Adrenal gland (tissue), 12 donors: ENCODE data around the gene ITIH2. TPM values are rescaled to one million over a fixed set of nuclear protein-coding genes. Genes with fewer than 3 reads are reported as not detected.

Experiments used
- DNase-seq, 7 donors: peaks; one replicate each; pipeline ENCODE4 v3.0.0-alpha.2; 2019 to 2020
- H3K27ac ChIP-seq, 5 donors: fragments of 200-600 bp; sonication (generic) in 4 of 5; 1 replicate in 3 of 5; 2 replicates in 2 of 5; pipeline versions ENCODE4 v1.5.1 to v1.8.0; 2016 to 2020; ENCODE audit warnings: mild to moderate bottlenecking in 1 of 5
- H3K27me3 ChIP-seq: fragments of 200-600 bp; 2 replicates; pipeline ENCODE4 v1.8.0; 2021
- H3K36me3 ChIP-seq, 2 donors: fragments of 200-600 bp; replicated peaks in 1 of 2; 1 replicate in 1 of 2; 2 replicates in 1 of 2; pipeline versions ENCODE4 v1.5.1 to v1.8.0; 2018 to 2022
- H3K4me1 ChIP-seq, 2 donors: fragments of 200-600 bp; replicated peaks in 1 of 2; 1 replicate in 1 of 2; 2 replicates in 1 of 2; pipeline versions ENCODE4 v1.5.1 to v1.8.0; 2018 to 2021
- H3K4me3 ChIP-seq, 4 donors: fragments of 200-600 bp; sonication (generic) in 3 of 4; one replicate each; pipeline ENCODE4 v1.5.1; 2016 to 2018
- H3K9me3 ChIP-seq, 3 donors: fragments of 200-600 bp; sonication (generic) in 1 of 3; replicated peaks in 1 of 3; 1 replicate in 2 of 3; 2 replicates in 1 of 3; pipeline versions ENCODE4 v1.5.1 to v1.8.0; 2016 to 2021
- CTCF ChIP-seq, 6 experiments: fragments of 450-650 bp in 4 of 6; fragments of 200-600 bp in 2 of 6; sonication (generic) in 1 of 6; IDR thresholded peaks; 1 replicate in 5 of 6; 2 replicates in 1 of 6; pipeline versions ENCODE4 v1.5.1 to v1.8.0; 2016 to 2021; ENCODE audit warnings: antibody characterized with exemption in 6 of 6, mild to moderate bottlenecking in 2 of 6, moderate library complexity in 1 of 6
- POLR2A ChIP-seq, 2 donors: fragments of 450-650 bp; IDR thresholded peaks; one replicate each; pipeline ENCODE4 v1.6.1; 2017; ENCODE audit warnings: antibody characterized with exemption in 2 of 2, mild to moderate bottlenecking in 2 of 2, moderate library complexity in 1 of 2
- WGBS, 4 donors: extraction: QIAGEN DNeasy Blood & Tissue Kit in 2 of 4; methylation state at CpG; one replicate each; pipeline versions ENCODE4 v1.1.5 to v1.1.7; 2013 to 2017; 5-methylcytosine and 5-hydroxymethylcytosine counted together
- intact Hi-C, 2 donors: fragments of 100-400 bp; cut with DNase I; formaldehyde crosslinking; loops; one replicate each; pipeline versions ENCODE4 v1.14.1 to v1.15.0; 2022 to 2023
- polyA plus RNA-seq, 3 donors: library from polyadenylated mRNA; stranded (reverse); fragments of 200-250 nt in 2 of 3; fragments of 350-450 nt in 1 of 3; fragmentation: Illumina TruSeq in 1 of 3; extraction: RNeasy Lipid Tissue Mini Kit (QIAGEN cat#74804) in 1 of 3; gene quantifications; one replicate each; pipeline ENCODE4 v1.2.3, GENCODE V29; 2013 to 2014
- total RNA-seq, 9 donors: library from RNA; depleted of rRNA in 4 of 9; stranded (reverse); fragments of >200 nt in 4 of 9; fragments of 120-200 nt in 1 of 9; fragmentation: NEBNext Ultra II Directional in 1 of 9; extraction: Animal tissue kit (Norgen Biotek cat#: 25700) in 1 of 9; gene quantifications; one replicate each; pipeline versions ENCODE4 v1.1.0 to v1.2.4, GENCODE V29; 2013 to 2023
- donor health status: healthy with polysubstance abuse.
- donor health status: Bipolar disorder and iron deficiency.
- donor health status: DM: yes; HTN: yes; CAD: no.
- donor health status: DM: no; HTN: no; CAD: no.
- donor health status: DM: no; HTN: no; CAD: no.
- donor health status: DM: yes; HTN: yes; CAD: no.

ITIH2 gene
- total and polyA plus RNA-seq, 12 donors: 0.03 to 1.6 (median 0.22) TPM; not detected in 1

GRCh38 chr10:7662522-7662921, 40.6 kb upstream of the ITIH2 start:
- TF ChIP-seq POLR2A (IDR thresholded peaks at IDR 0.05): no peak
- TF ChIP-seq CTCF (IDR thresholded peaks at IDR 0.05): no peak
- intact Hi-C loops: no loop called here
- H3K36me3 ChIP-seq: no peaks in the 10 kb centered on the region
- no peak for DNase-seq
- H3K4me3 ChIP-seq: no peak overlapping the region
- H3K27me3 ChIP-seq: peaks cover 42% of the 10 kb centered on the region
- WGBS, 4 donors: 66 to 79% (median 72%) methylated on average over 5 of the region's 5 CpGs
- H3K9me3 ChIP-seq: no peaks in the 10 kb centered on the region
- H3K4me1 ChIP-seq: peaks cover 9 to 15% of the 10 kb centered on the region in 2 donors
- H3K27ac ChIP-seq: no peak overlapping the region

- Histone ChIP-seq H3K36me3 (no peaks in the 10 kb centered on the region), H3K27ac (no peak overlapping the region), H3K27me3 (peaks cover 42% of the 10 kb centered on the region), H3K4me3 (no peak overlapping the region), H3K4me1 (peaks cover 9 to 15% of the 10 kb centered on the region in 2 donors), H3K9me3 (no peaks in the 10 kb centered on the region)
- TF ChIP-seq CTCF (IDR thresholded peaks at IDR 0.05) (no peak), POLR2A (IDR thresholded peaks at IDR 0.05) (no peak)
- 53 to 64% (median 58%) methylated on average over 2 of the region's 2 CpGs for WGBS, 4 donors
- intact Hi-C loops: no loop called here
- DNase-seq: no peak
Measured at GRCh38 chr10:7664707-7665106, 38.4 kb upstream of the ITIH2 start.

GRCh38 chr10:7665767-7666166, 37.3 kb upstream of the ITIH2 start:
- H3K27me3 ChIP-seq: peaks cover 42% of the 10 kb centered on the region
- no peaks in the 10 kb centered on the region for H3K9me3 ChIP-seq
- no peak overlapping the region for H3K27ac ChIP-seq
- peak overlapping the region in 1 of 4 donors; percentile 46 for H3K4me3 ChIP-seq
- WGBS, 4 donors: 15 to 27% (median 17%) methylated on average over 6 of the region's 6 CpGs
- H3K36me3 ChIP-seq: no peaks in the 10 kb centered on the region
- no peak for TF ChIP-seq POLR2A (IDR thresholded peaks at IDR 0.05)
- TF ChIP-seq CTCF (IDR thresholded peaks at IDR 0.05): no peak
- intact Hi-C loops: no loop called here
- no peak for DNase-seq
- peaks cover 9 to 15% of the 10 kb centered on the region in 2 donors for H3K4me1 ChIP-seq

DNA sequence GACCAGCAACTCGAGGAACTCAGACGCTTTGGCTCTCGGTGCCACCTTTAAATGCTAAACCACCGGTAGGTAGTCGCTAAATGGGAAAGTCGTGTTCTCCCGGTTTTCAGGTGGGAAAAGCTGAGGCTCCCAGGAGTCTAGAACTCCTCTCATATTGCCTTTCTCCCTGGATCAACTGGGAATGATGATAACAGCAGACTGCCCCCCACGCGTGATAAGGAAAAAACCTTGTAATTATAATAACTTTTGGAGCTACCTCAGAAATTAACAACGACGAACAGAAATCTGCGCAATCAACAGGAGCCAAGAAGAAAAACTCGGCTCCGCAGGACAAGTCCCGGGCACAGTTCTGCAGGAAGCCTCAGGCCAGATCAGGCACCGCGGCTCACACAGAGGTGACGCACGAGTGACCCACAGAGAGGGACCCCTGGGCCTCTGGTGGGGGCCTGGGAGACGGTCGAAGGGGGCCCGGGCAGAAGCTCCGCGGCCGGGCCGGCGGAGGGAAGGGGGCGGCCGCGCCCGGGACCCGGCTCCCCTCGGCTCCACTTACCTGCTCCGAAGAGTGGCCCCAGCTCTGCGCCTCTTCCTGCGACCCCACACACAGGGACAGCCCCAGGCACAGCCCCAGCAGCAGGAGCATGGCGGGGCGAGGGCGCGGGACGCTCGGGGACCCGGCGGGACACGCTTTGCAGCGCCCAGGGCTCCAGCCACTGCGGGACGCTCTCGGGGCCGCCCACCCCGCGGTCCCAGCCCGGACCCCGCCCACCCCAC, 36.7 kb upstream of the ITIH2 start, which contains the start of gene ITIH5:
TSS of gene ITIH5 (minus strand) at position 714 of the 771 bp plus-strand sequence. CDS start at position 640, 74 bp downstream.
- peak in 1 of 7 donors; percentile 16 for DNase-seq
- H3K4me1 ChIP-seq: peaks cover 9 to 15% of the 10 kb centered on the region in 2 donors
- H3K4me3 ChIP-seq: peak within 1 kb of the TSS in 1 of 4 donors; percentile 46

More for the DNA sequence above, 36.7 kb upstream of the ITIH2 start, which contains the start of gene ITIH5:
- Histone ChIP-seq H3K9me3 (no peaks in the 10 kb centered on the region), H3K27ac (no peak within 1 kb of the TSS), H3K36me3 (no peaks in the 10 kb centered on the region), H3K27me3 (peaks cover 42% of the 10 kb centered on the region)
- intact Hi-C loops: no loop called here
- TF ChIP-seq POLR2A (IDR thresholded peaks at IDR 0.05) (no peak), CTCF (IDR thresholded peaks at IDR 0.05) (no peak)
- 1 to 3% (median 1%) methylated on average over 14 to 54 of the region's 54 CpGs for WGBS, 4 donors
